Measurements from ENCODE around the gene MRPL45.
A peak's percentile ranks its signal among the peaks of the same experiment; 100 is the strongest.
"Not testable (repeated sequence)": the region's sequence is repeated elsewhere in the genome, so short reads cannot be mapped to it uniquely, and the experiment has no call there.

MRPL45 gene

DNA sequence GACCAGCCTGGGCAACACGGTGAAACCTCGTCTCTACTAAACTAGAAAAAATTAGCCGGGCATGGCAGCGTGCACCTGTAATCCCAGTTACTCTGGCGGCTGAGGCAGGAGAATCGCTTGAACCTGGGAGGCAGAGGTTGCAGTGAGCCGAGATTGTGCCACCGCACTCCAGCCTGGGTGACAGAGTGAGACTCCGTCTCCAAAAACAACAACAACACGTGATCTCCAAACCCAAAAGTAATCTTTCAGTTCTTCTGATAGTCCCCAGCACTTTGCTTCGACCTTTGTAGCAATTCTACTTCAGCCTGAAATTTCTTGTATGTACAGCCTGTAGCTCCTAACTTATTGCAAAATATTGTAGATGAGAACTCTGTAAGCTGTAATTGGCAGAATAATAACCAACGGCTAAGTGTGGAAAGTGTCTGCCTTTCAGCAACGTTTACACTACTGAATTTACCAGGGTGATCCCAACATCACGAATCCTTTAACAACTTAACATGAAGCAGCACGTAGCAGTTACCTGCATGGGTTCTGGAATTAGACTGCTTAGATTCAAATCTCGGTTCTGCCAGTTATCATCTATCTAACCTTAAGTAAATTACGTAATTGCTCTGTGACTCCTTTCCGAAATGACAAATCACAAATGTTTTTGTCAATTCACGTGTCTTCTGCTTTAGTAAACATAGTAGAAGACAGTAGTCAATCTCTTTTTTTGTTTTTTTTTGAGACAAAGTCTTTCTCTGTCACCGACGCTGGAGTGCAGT, 1.2 kb upstream of the MRPL45 start:
- not testable (repeated sequence) for H4K20me1 ChIP-seq; H3K9me3 ChIP-seq (replicated peaks in 1 of 11); H3K4me1 ChIP-seq; H3K27me3 ChIP-seq
- H3K4me2 ChIP-seq = peak overlapping the region; percentile 6 to 45 (median 19); a peak in 10 of 22 replicates
- H3K4me3 ChIP-seq = peak overlapping the region in 7 of 10 experiments; percentile 43 to 74 (median 61); a peak in 6 of 20 replicates
- H3K36me3 ChIP-seq = peaks cover 0 to 13% (median 3%) of the 10 kb centered on the region in 11 experiments; a peak in 8 of 22 replicates
- peak overlapping the region in 10 of 11 experiments; percentile 64 to 80 (median 76); a peak in 16 of 22 replicates for H3K27ac ChIP-seq
- peak overlapping the region in 9 of 11 experiments; percentile 65 to 81 (median 78); a peak in 12 of 22 replicates for H3K9ac ChIP-seq

DNA sequence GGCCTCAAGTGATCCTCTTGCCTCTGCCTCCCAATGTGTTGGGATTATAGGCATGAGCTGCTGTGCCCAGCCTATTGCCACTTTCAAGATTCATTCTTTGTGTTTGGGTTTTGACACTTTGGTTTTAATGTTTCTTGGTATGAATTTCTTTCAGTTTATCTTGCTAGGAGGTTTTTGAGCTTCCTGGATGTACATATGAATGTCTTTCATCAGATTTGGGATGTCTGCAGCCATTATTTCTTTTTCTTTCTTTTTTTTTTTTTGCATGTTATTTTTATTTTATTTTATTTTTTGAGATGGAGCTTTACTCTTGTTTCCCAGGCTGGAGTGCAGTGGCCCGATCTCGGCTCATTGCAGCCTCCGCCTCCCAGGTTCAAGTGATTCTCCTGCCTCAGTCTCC, 18.5 kb downstream of the MRPL45 start:
- Histone ChIP-seq H3K27me3 (no peaks in the 10 kb centered on the region), H3K36me3 (peaks cover 36 to 73% (median 60%) of the 10 kb centered on the region in 11 experiments), H3K4me1 (peaks cover 0 to 8% (median 0%) of the 10 kb centered on the region in 10 experiments; a peak in 5 of 20 replicates), H3K9ac (no peak overlapping the region), H4K20me1 (no peaks in the 10 kb centered on the region), H3K9me3 (replicated peaks in 1 of 11) (no peaks in the 10 kb centered on the region), H3K27ac (no peak overlapping the region), H3K4me3 (no peak overlapping the region), H3K4me2 (no peak overlapping the region)
- no peak for TF ChIP-seq Cebpa-rat (IDR thresholded peaks at IDR 0.05)

DNA sequence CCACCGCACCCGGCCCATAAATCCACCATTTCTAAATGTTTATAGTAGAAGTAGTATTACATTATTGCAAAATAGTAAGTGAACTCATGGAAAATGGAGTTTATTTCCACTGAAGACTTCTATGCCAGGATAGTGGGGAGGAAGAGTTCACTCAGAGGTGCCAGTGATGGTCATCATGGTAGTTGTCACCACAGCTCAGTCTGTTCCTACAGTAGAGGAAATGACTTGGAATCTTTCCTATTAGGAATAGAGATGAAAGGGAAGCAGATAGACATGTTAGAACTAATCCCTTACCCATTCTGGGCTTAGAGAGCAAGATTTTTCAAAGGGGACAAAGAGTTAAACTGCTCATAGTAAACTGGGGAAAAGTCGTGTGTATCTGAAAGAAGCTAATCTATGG, 20.1 kb downstream of the MRPL45 start:
- Histone ChIP-seq H3K4me2 (no peak overlapping the region), H4K20me1 (no peaks in the 10 kb centered on the region), H3K36me3 (peaks cover 39 to 76% (median 67%) of the 10 kb centered on the region in 11 experiments), H3K4me1 (peaks cover 0 to 11% (median 0%) of the 10 kb centered on the region in 10 experiments; a peak in 5 of 20 replicates), H3K4me3 (no peak overlapping the region), H3K9ac (no peak overlapping the region), H3K9me3 (replicated peaks in 1 of 11) (no peaks in the 10 kb centered on the region), H3K27ac (no peak overlapping the region), H3K27me3 (no peaks in the 10 kb centered on the region)
- TF ChIP-seq Cebpa-rat (IDR thresholded peaks at IDR 0.05) = no peak

DNA sequence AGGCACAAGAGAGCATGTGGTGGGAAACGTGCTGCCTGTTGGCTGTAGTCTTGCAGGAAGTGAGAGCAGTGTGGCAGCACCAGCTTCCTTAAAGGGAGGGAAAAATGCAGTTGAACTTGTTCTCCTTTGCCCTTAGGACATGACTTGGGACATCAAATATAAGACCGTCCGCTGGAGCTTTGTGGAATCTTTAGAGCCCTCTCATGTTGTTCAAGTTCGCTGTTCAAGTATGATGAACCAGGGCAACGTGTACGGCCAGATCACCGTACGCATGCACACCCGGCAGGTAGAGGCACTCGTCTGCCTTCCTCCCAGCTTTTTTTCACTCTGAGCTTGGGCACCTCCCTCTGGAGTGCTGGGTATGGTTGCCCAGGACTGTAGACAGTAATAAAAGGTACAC, 23.5 kb downstream of the MRPL45 start:
- Histone ChIP-seq H3K9ac (no peak overlapping the region), H3K36me3 (peaks cover 42 to 84% (median 69%) of the 10 kb centered on the region in 11 experiments), H4K20me1 (no peaks in the 10 kb centered on the region), H3K4me3 (no peak overlapping the region), H3K9me3 (replicated peaks in 1 of 11) (no peaks in the 10 kb centered on the region), H3K27me3 (no peaks in the 10 kb centered on the region), H3K4me1 (peaks cover 21 to 32% (median 26%) of the 10 kb centered on the region in 10 experiments), H3K27ac (no peak overlapping the region), H3K4me2 (no peak overlapping the region)
- no peak for TF ChIP-seq Cebpa-rat (IDR thresholded peaks at IDR 0.05)

DNA sequence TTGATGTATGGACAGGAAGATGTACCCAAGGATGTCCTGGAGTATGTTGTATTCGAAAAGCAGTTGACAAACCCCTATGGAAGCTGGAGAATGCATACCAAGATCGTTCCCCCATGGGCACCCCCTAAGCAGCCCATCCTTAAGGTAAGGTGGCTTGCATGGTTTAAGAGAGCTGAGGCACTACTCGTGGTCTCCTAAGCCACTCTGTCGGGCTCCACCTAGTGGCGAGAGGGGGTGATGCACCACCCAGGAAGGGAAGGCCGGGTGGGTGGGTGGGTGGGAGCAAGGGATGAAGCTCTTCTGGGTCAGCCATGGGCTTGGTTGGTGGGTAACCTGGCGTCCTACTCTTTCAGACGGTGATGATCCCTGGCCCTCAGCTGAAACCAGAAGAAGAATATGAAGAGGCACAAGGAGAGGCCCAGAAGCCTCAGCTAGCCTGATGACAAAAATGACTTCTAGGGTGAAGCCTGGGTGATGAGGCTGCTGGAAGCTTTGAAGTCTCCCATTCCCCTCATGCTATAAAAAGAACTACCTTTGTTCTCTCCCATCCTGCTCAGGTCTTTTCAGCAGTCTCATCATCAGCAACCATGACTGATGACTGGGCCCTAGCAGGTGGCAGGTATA, 25.3 kb downstream of the MRPL45 start:
- peaks cover 29 to 66% (median 54%) of the 10 kb centered on the region in 11 experiments for H3K36me3 ChIP-seq
- no peak overlapping the region for H3K4me2 ChIP-seq
- no peaks in the 10 kb centered on the region for H3K9me3 ChIP-seq (replicated peaks in 1 of 11)
- no peaks in the 10 kb centered on the region for H3K27me3 ChIP-seq
- no peak for TF ChIP-seq Cebpa-rat (IDR thresholded peaks at IDR 0.05)
- H4K20me1 ChIP-seq = no peaks in the 10 kb centered on the region
- H3K4me1 ChIP-seq = peaks cover 39 to 50% (median 44%) of the 10 kb centered on the region in 10 experiments
- H3K9ac ChIP-seq = no peak overlapping the region
- H3K4me3 ChIP-seq = no peak overlapping the region
- H3K27ac ChIP-seq = no peak overlapping the region

DNA sequence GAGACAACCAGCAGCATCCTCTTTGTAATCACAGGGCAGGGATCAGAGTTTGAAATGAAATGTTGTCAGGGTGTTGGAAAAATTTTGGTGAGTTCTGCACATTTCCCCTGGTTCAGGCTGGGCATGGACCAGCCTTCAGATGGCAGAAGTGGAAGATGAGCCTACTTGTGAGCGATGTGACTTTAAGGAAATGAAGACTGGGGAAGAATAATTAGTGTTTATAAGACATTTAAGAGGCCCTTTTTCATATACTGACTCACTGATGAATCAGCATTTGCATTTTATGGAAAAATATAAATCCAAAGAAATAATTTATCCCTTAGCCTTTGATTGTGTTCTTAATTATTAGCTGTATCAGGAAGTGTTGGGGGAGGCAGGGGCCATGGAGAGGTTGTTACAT, 25.9 kb downstream of the MRPL45 start:
- Histone ChIP-seq H3K4me2 (no peak overlapping the region), H3K36me3 (peaks cover 24 to 60% (median 49%) of the 10 kb centered on the region in 11 experiments), H3K9ac (no peak overlapping the region), H3K27me3 (no peaks in the 10 kb centered on the region), H3K27ac (no peak overlapping the region), H3K9me3 (replicated peaks in 1 of 11) (no peaks in the 10 kb centered on the region), H3K4me1 (peaks cover 45 to 56% (median 51%) of the 10 kb centered on the region in 10 experiments), H3K4me3 (no peak overlapping the region), H4K20me1 (no peaks in the 10 kb centered on the region)
- TF ChIP-seq Cebpa-rat (IDR thresholded peaks at IDR 0.05) = no peak

DNA sequence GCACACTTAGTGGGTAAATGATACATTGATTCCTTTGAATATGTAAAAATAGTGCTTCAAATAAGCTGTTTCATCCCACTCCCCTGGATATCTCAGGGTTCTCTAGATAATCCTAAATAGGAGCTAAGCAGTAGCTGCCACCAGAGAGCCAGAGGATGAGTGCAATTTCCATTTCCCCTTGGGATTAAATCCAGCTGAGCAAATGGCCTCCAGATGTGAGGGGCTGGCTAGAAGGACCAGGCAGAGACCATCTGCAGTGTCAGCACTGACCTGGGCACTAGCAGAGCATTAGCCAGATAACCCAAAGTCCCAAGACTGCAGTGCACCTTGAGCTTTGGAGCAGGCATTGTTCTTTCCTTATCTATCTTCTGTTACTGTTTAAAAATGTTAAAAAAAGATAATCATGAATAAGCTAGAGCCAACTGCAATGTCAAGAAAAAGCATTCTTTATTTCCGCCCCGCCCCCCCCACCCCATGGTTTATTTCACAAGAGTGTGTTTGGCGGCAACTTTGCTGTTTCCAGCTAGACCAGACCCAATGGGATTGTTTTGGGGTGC, 27.3 kb downstream of the MRPL45 start:
- no peak for TF ChIP-seq Cebpa-rat (IDR thresholded peaks at IDR 0.05)
- Histone ChIP-seq H3K4me3 (no peak overlapping the region), H3K4me1 (peaks cover 56 to 67% (median 62%) of the 10 kb centered on the region in 10 experiments), H3K9me3 (replicated peaks in 1 of 11) (no peaks in the 10 kb centered on the region), H3K27me3 (no peaks in the 10 kb centered on the region), H3K4me2 (peak overlapping the region; percentile 66 to 96 (median 85); a peak in 21 of 22 replicates), H3K27ac (peak overlapping the region in 7 of 11 experiments; percentile 68 to 83 (median 78); a peak in 11 of 22 replicates), H4K20me1 (no peaks in the 10 kb centered on the region), H3K9ac (peak overlapping the region in 3 of 11 experiments; percentile 57 to 72 (median 71); a peak in 4 of 22 replicates), H3K36me3 (peaks cover 20 to 49% (median 42%) of the 10 kb centered on the region in 11 experiments)

DNA sequence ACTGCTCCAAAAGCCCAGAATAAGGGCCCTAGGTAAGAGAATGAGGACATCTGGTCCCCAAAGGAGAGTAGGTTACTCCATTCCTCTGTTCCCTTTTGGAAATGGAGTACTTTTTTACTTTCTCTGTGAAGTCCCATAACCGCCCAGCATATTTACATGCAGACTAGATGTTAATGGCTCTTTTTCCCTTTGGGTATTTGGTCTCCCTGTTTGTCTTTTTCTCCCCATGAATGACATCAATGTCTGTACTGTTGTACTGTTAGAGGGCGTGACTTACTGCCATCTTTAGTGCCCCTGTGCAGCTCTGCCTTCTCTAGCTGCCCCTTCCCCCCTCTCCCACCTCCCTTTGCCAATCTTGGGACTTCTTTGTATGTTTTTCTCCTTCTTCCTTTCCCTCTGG, 27.8 kb downstream of the MRPL45 start:
- no peaks in the 10 kb centered on the region for H3K9me3 ChIP-seq (replicated peaks in 1 of 11)
- H4K20me1 ChIP-seq = no peaks in the 10 kb centered on the region
- peak overlapping the region in 10 of 11 experiments; percentile 19 to 83 (median 78); a peak in 17 of 22 replicates for H3K27ac ChIP-seq
- TF ChIP-seq Cebpa-rat (IDR thresholded peaks at IDR 0.05) = no peak
- H3K36me3 ChIP-seq = peaks cover 20 to 43% (median 37%) of the 10 kb centered on the region in 11 experiments
- H3K4me3 ChIP-seq = 0 out of 20 replicates have a peak overlapping the region, but pooled peaks of 1 of the 10 experiments have one; percentile 27
- peak overlapping the region in 8 of 11 experiments; percentile 40 to 72 (median 62); a peak in 14 of 22 replicates for H3K9ac ChIP-seq
- peak overlapping the region; percentile 66 to 96 (median 85) for H3K4me2 ChIP-seq
- H3K27me3 ChIP-seq = no peaks in the 10 kb centered on the region
- peaks cover 56 to 73% (median 68%) of the 10 kb centered on the region in 10 experiments for H3K4me1 ChIP-seq
